ENCODE measurements around the gene GMPPA.

GMPPA gene

DNA sequence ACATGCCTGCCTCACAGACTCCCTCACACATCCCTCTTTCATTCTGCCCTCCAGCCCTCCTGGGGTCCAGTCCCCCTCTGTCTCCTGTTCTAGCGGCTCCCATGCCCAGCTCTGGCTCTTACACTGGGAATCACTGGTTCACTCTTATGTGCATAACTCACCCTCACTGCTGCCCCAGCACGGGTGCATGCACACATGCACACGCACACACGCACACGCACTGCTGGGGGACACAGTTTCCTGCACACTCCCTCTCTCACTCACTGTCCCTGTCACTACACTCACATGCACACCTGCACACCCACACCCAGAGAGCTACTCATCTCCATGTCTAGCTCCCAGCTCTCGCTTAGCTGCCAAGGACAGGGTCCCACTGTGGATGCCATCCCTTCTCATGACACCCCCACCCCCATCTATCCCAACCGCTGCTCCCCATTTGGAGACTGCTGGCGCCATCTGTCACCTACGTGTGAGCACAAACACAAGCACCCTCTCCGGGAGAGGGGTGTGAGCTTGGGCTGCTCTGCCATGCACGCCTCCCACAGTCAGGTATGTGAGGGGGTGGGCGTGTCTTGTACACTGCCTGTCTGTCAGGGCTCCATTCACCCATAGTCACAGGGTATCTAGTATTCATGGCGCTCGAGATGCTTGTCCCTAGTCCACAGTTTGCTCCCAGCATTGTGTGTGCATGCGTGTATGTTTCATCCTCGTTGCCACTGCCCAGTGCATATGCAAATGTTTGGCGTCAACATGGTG is 17.4 kb downstream of the GMPPA start:
- no peak overlapping the region for H3K4me3 ChIP-seq (ENCODE audit: low read depth, low read length)
- peaks cover 16% of the 10 kb centered on the region for H3K4me1 ChIP-seq (ENCODE audit: control insufficient read depth, insufficient read depth, low read length, unreplicated experiment)
- no peaks in the 10 kb centered on the region for H3K36me3 ChIP-seq (ENCODE audit: insufficient read depth, low read length)
- peaks cover 49% of the 10 kb centered on the region for H3K27me3 ChIP-seq (ENCODE audit: insufficient read depth, low read length)
- no peak overlapping the region for H2AFZ ChIP-seq (ENCODE audit: low read length, unreplicated experiment)
- no peak overlapping the region for H3K27ac ChIP-seq (ENCODE audit: low read depth, low read length)
- no peaks in the 10 kb centered on the region for H3K79me2 ChIP-seq (ENCODE audit: control insufficient read depth, insufficient read depth, low read length, unreplicated experiment)

DNA sequence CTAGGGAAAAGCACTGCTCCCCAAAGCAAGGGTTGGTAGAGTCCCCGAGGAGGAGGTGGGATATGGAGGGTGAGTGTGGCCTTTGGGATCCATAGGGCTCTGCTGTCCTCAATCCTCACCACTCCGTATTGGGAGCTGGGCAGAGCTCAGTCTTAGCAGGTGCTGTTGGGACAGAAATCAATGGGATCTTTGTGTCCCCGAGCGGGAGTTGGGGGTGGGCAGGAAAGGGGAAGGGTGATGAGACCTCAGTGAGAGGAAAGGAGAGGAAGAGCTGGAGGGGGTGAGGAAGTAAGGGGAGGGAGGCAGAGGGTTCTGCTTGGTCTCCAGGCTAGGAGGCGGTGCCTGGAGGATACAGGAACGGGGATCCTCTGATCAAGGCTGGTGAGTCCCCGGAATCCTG is 18.2 kb downstream of the GMPPA start:
- H2AFZ ChIP-seq (ENCODE audit: low read length, unreplicated experiment), result no peak overlapping the region
- no peak overlapping the region for H3K4me3 ChIP-seq (ENCODE audit: low read depth, low read length)
- no peaks in the 10 kb centered on the region for H3K36me3 ChIP-seq (ENCODE audit: insufficient read depth, low read length)
- H3K79me2 ChIP-seq (ENCODE audit: control insufficient read depth, insufficient read depth, low read length, unreplicated experiment), result no peaks in the 10 kb centered on the region
- peaks cover 47% of the 10 kb centered on the region for H3K27me3 ChIP-seq (ENCODE audit: insufficient read depth, low read length)
- peaks cover 24% of the 10 kb centered on the region for H3K4me1 ChIP-seq (ENCODE audit: control insufficient read depth, insufficient read depth, low read length, unreplicated experiment)
- no peak overlapping the region for H3K27ac ChIP-seq (ENCODE audit: low read depth, low read length)

- no peaks in the 10 kb centered on the region for H3K36me3 ChIP-seq (ENCODE audit: insufficient read depth, low read length)
- H3K27ac ChIP-seq (ENCODE audit: low read depth, low read length), result no peak overlapping the region
- H3K79me2 ChIP-seq (ENCODE audit: control insufficient read depth, insufficient read depth, low read length, unreplicated experiment), result no peaks in the 10 kb centered on the region
- no peak overlapping the region for H2AFZ ChIP-seq (ENCODE audit: low read length, unreplicated experiment)
- peaks cover 35% of the 10 kb centered on the region for H3K27me3 ChIP-seq (ENCODE audit: insufficient read depth, low read length)
- no peak overlapping the region for H3K4me3 ChIP-seq (ENCODE audit: low read depth, low read length)
- H3K4me1 ChIP-seq (ENCODE audit: control insufficient read depth, insufficient read depth, low read length, unreplicated experiment), result peaks cover 28% of the 10 kb centered on the region
Measured at GRCh38 chr2:219517954-219518778, 19.5 kb downstream of the GMPPA start.

DNA sequence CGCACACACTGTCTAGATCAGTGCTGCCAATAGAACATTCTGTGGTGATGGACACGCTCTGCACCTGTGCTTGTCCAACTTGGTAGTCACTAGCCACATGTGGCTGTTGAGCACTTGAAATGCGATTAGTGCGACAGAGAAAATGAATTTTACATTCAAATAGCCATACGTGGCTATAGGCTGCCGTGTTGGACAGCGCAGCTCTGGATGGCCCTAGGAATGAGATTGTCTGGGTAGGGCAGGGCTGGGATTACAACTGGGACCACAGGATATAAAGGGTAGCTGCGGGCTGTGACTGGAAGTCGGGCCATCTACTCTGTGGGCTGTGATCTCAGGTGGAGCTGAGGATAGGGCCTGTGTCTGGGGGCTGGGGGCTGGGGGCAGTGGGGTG is 20.8 kb downstream of the GMPPA start:
- Histone ChIP-seq H3K27me3 (ENCODE audit: insufficient read depth, low read length) (peaks cover 21% of the 10 kb centered on the region), H3K4me1 (ENCODE audit: control insufficient read depth, insufficient read depth, low read length, unreplicated experiment) (peaks cover 21% of the 10 kb centered on the region), H3K4me3 (ENCODE audit: low read depth, low read length) (no peak overlapping the region), H2AFZ (ENCODE audit: low read length, unreplicated experiment) (no peak overlapping the region), H3K36me3 (ENCODE audit: insufficient read depth, low read length) (no peaks in the 10 kb centered on the region), H3K79me2 (ENCODE audit: control insufficient read depth, insufficient read depth, low read length, unreplicated experiment) (no peaks in the 10 kb centered on the region), H3K27ac (ENCODE audit: low read depth, low read length) (no peak overlapping the region)

- Histone ChIP-seq H2AFZ (ENCODE audit: low read length, unreplicated experiment) (no peak overlapping the region), H3K27me3 (ENCODE audit: insufficient read depth, low read length) (peaks cover 15% of the 10 kb centered on the region), H3K4me3 (ENCODE audit: low read depth, low read length) (no peak overlapping the region), H3K27ac (ENCODE audit: low read depth, low read length) (no peak overlapping the region), H3K4me1 (ENCODE audit: control insufficient read depth, insufficient read depth, low read length, unreplicated experiment) (peaks cover 21% of the 10 kb centered on the region), H3K36me3 (ENCODE audit: insufficient read depth, low read length) (no peaks in the 10 kb centered on the region), H3K79me2 (ENCODE audit: control insufficient read depth, insufficient read depth, low read length, unreplicated experiment) (no peaks in the 10 kb centered on the region)
Measured at GRCh38 chr2:219520079-219520478, 21.4 kb downstream of the GMPPA start.

GRCh38 chr2:219521066-219521880 is 22.6 kb downstream of the GMPPA start:
- Histone ChIP-seq H3K79me2 (ENCODE audit: control insufficient read depth, insufficient read depth, low read length, unreplicated experiment) (no peaks in the 10 kb centered on the region), H3K27me3 (ENCODE audit: insufficient read depth, low read length) (peaks cover 7% of the 10 kb centered on the region; the same call in 1 of the 2 replicates), H3K36me3 (ENCODE audit: insufficient read depth, low read length) (no peaks in the 10 kb centered on the region), H3K4me1 (ENCODE audit: control insufficient read depth, insufficient read depth, low read length, unreplicated experiment) (peaks cover 21% of the 10 kb centered on the region), H3K4me3 (ENCODE audit: low read depth, low read length) (no peak overlapping the region), H3K27ac (ENCODE audit: low read depth, low read length) (no peak overlapping the region), H2AFZ (ENCODE audit: low read length, unreplicated experiment) (no peak overlapping the region)

GRCh38 chr2:219522111-219523030 is 23.7 kb downstream of the GMPPA start:
- Histone ChIP-seq H3K36me3 (ENCODE audit: insufficient read depth, low read length) (no peaks in the 10 kb centered on the region), H3K27me3 (ENCODE audit: insufficient read depth, low read length) (peaks cover 8% of the 10 kb centered on the region; the same call in 1 of the 2 replicates), H3K79me2 (ENCODE audit: control insufficient read depth, insufficient read depth, low read length, unreplicated experiment) (no peaks in the 10 kb centered on the region), H3K27ac (ENCODE audit: low read depth, low read length) (peak overlapping the region; percentile 15; the same call in 1 of the 2 replicates), H2AFZ (ENCODE audit: low read length, unreplicated experiment) (peak overlapping the region; percentile 21), H3K4me1 (ENCODE audit: control insufficient read depth, insufficient read depth, low read length, unreplicated experiment) (peaks cover 21% of the 10 kb centered on the region), H3K4me3 (ENCODE audit: low read depth, low read length) (peak overlapping the region; percentile 63)

DNA sequence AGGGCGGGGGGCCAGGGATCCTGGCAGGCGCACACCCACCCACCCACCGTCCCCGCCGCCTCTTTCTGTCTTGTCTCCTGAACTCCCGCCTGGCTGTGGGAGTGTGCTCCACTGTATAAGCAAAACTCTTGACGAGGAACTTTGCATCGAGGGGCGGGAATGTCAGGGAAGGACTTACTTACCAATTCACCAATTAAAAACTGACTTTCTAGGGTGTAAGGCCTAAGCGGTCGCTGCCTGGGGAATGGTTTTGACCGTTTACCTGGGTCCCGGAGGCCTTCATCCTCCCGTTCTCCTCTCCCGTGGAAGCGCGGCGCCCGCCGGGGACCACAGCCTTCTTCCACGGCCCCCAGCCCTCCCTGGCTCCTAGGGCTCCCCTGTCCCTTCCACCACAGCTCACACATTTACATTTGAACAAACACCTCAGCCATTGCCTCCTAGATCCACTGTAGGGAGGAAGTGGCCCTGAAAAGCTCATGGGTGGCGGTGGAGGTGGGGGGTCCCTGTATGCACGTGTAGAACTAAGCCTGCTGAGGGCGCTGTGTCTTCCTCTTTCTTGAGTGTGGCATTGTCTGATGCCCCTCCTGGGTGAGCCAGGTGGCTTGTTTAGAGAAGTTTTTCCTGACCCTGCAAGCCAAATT is 24.5 kb downstream of the GMPPA start:
- no peak overlapping the region for H3K27ac ChIP-seq (ENCODE audit: low read depth, low read length)
- peaks cover 11% of the 10 kb centered on the region; the same call in 1 of the 2 replicates for H3K27me3 ChIP-seq (ENCODE audit: insufficient read depth, low read length)
- peaks cover 21% of the 10 kb centered on the region for H3K4me1 ChIP-seq (ENCODE audit: control insufficient read depth, insufficient read depth, low read length, unreplicated experiment)
- H3K36me3 ChIP-seq (ENCODE audit: insufficient read depth, low read length), result no peaks in the 10 kb centered on the region
- H3K4me3 ChIP-seq (ENCODE audit: low read depth, low read length), result peak overlapping the region; percentile 63
- H2AFZ ChIP-seq (ENCODE audit: low read length, unreplicated experiment), result peak overlapping the region; percentile 21
- no peaks in the 10 kb centered on the region for H3K79me2 ChIP-seq (ENCODE audit: control insufficient read depth, insufficient read depth, low read length, unreplicated experiment)

GRCh38 chr2:219524817-219525216 is 26.1 kb downstream of the GMPPA start:
- Histone ChIP-seq H3K79me2 (ENCODE audit: control insufficient read depth, insufficient read depth, low read length, unreplicated experiment) (no peaks in the 10 kb centered on the region), H3K27me3 (ENCODE audit: insufficient read depth, low read length) (peaks cover 25% of the 10 kb centered on the region), H3K4me3 (ENCODE audit: low read depth, low read length) (no peak overlapping the region), H3K36me3 (ENCODE audit: insufficient read depth, low read length) (no peaks in the 10 kb centered on the region), H2AFZ (ENCODE audit: low read length, unreplicated experiment) (no peak overlapping the region), H3K4me1 (ENCODE audit: control insufficient read depth, insufficient read depth, low read length, unreplicated experiment) (peaks cover 21% of the 10 kb centered on the region), H3K27ac (ENCODE audit: low read depth, low read length) (no peak overlapping the region)
